Natural killer cell (primary cell): ENCODE results near the gene CACNA1C. TPM values are rescaled to one million over a fixed set of nuclear protein-coding genes. Genes with fewer than 3 reads are reported as not detected.

ENCODE experiments used
- ATAC-seq, 3 donors: fragments of 150-1000 bp in 2 of 3; fragments of 200-7000 bp in 1 of 3; cut with Tn5 transposase; 1 replicate in 1 of 3; 2 replicates in 2 of 3; pipeline ENCODE4 v1.10.0; 2021; ENCODE audit warnings: mild to moderate bottlenecking in 2 of 3, moderate library complexity in 2 of 3
- DNase-seq, 2 donors: peaks; one replicate each; pipeline versions ENCODE4 v3.0.0 to v3.0.0-alpha.2; 2013 to 2021; ENCODE audit warnings: mixed read lengths in 1 of 2
- H3K27ac ChIP-seq: one replicate; pipeline ENCODE4 v1.5.1; 2013; ENCODE audit warnings: mild to moderate bottlenecking, low read length
- H3K27me3 ChIP-seq: one replicate; pipeline ENCODE4 v1.6.1; 2013; ENCODE audit warnings: low read length; ENCODE audit not compliant: control insufficient read depth, insufficient read depth
- H3K36me3 ChIP-seq: one replicate; pipeline ENCODE4 v1.6.1; 2013; ENCODE audit warnings: low read length; ENCODE audit not compliant: control insufficient read depth, insufficient read depth
- H3K4me1 ChIP-seq: one replicate; pipeline ENCODE4 v1.6.1; 2013; ENCODE audit warnings: low read length; ENCODE audit not compliant: control insufficient read depth, insufficient read depth
- H3K4me3 ChIP-seq: one replicate; pipeline ENCODE4 v1.5.1; 2013; ENCODE audit warnings: low read length
- H3K9me3 ChIP-seq: one replicate; pipeline ENCODE4 v1.6.1; 2013; ENCODE audit warnings: low read length; ENCODE audit not compliant: control insufficient read depth, insufficient read depth
- H3K27ac Mint-ChIP-seq, 2 donors: one replicate each; pipeline ENCODE4 v1.8.0; 2022; ENCODE audit warnings: mild to moderate bottlenecking in 2 of 2, mixed read lengths in 2 of 2, moderate library complexity in 1 of 2
- H3K27me3 Mint-ChIP-seq, 2 donors: one replicate each; pipeline ENCODE4 v1.8.0; 2022; ENCODE audit warnings: low read depth in 2 of 2, mixed read lengths in 2 of 2
- H3K36me3 Mint-ChIP-seq: one replicate; pipeline ENCODE4 v1.8.0; 2022; ENCODE audit warnings: mixed read lengths
- H3K4me1 Mint-ChIP-seq, 2 donors: one replicate each; pipeline ENCODE4 v1.8.0; 2022; ENCODE audit warnings: mixed read lengths in 2 of 2
- H3K4me3 Mint-ChIP-seq: one replicate; pipeline ENCODE4 v1.8.0; 2022; ENCODE audit warnings: mild to moderate bottlenecking, moderate library complexity, mixed read lengths
- H3K9me3 Mint-ChIP-seq, 2 donors: one replicate each; pipeline ENCODE4 v1.8.0; 2022; ENCODE audit warnings: mixed read lengths in 2 of 2
- CTCF ChIP-seq: fragments of 200-600 bp; IDR thresholded peaks from one replicate; pipeline ENCODE4 v1.8.0; 2022; ENCODE audit warnings: antibody characterized with exemption
- WGBS: methylation state at CpG from one replicate; pipeline ENCODE4 v1.1.7; 2013; ENCODE audit warnings: missing lambda C conversion rate; ENCODE audit not compliant: insufficient coverage; 5-methylcytosine and 5-hydroxymethylcytosine counted together
- intact Hi-C: fragments of 100-400 bp; cut with micrococcal nuclease; formaldehyde crosslinking; loops from one replicate; pipeline ENCODE4 v1.14.2; 2022
- total RNA-seq, 4 donors: library from RNA; stranded (reverse); fragments of 120-200 nt in 1 of 4; gene quantifications; one replicate each; pipeline versions ENCODE4 v1.2.3 to v1.2.4, GENCODE V29; 2013 to 2022

CACNA1C gene
- total RNA-seq, 3 donors from 2014 or later (not counting 1 experiment from before 2014, with no cell fraction given) = 0.07 to 0.35 (median 0.08) TPM

GRCh38 chr12:2624543-2625288 lies 571.9 kb downstream of the CACNA1C start:
- no peaks in the 10 kb centered on the region for H3K27me3 ChIP-seq
- no peaks in the 10 kb centered on the region for H3K4me1 Mint-ChIP-seq
- DNase-seq (no peak), ATAC-seq (no peak)
- peaks cover 16 to 28% of the 10 kb centered on the region in 2 donors for H3K27me3 Mint-ChIP-seq
- H3K4me1 ChIP-seq = no peaks in the 10 kb centered on the region
- no peak overlapping the region for H3K27ac Mint-ChIP-seq
- 66% methylated on average over 19 of the region's 19 CpGs for WGBS
- no peak overlapping the region for H3K4me3 ChIP-seq
- no peaks in the 10 kb centered on the region for H3K36me3 ChIP-seq
- no peaks in the 10 kb centered on the region for H3K36me3 Mint-ChIP-seq
- intact Hi-C loops = no loop called here
- no peak for TF ChIP-seq CTCF
- H3K9me3 Mint-ChIP-seq = no peaks in the 10 kb centered on the region
- H3K4me3 Mint-ChIP-seq = no peak overlapping the region
- H3K9me3 ChIP-seq = no peaks in the 10 kb centered on the region
- H3K27ac ChIP-seq = no peak overlapping the region

- H3K27me3 ChIP-seq = no peaks in the 10 kb centered on the region
These were observed 572.5 kb downstream of the CACNA1C start for GRCh38 chr12:2625289-2625612.

GRCh38 chr12:2627076-2627834 lies 574.5 kb downstream of the CACNA1C start:
- no peak overlapping the region for H3K4me3 ChIP-seq
- no peaks in the 10 kb centered on the region for H3K4me1 ChIP-seq
- Mint-ChIP-seq H3K4me3 (no peak overlapping the region), H3K4me1 (no peaks in the 10 kb centered on the region), H3K36me3 (no peaks in the 10 kb centered on the region), H3K9me3 (no peaks in the 10 kb centered on the region), H3K27ac (no peak overlapping the region), H3K27me3 (peaks cover 16 to 26% of the 10 kb centered on the region in 2 donors)
- no peaks in the 10 kb centered on the region for H3K36me3 ChIP-seq
- 48% methylated on average over 15 of the region's 15 CpGs for WGBS
- TF ChIP-seq CTCF = no peak
- intact Hi-C loops = no loop called here
- H3K27ac ChIP-seq = no peak overlapping the region
- no peak for ATAC-seq
- H3K9me3 ChIP-seq = no peaks in the 10 kb centered on the region
- H3K27me3 ChIP-seq = no peaks in the 10 kb centered on the region
- no peak for DNase-seq

More at GRCh38 chr12:2625289-2625612, 572.5 kb downstream of the CACNA1C start:
- Histone ChIP-seq H3K27ac (no peak overlapping the region), H3K9me3 (no peaks in the 10 kb centered on the region), H3K4me3 (no peak overlapping the region), H3K4me1 (no peaks in the 10 kb centered on the region), H3K36me3 (no peaks in the 10 kb centered on the region)
- no peaks in the 10 kb centered on the region for H3K36me3 Mint-ChIP-seq
- no peak for TF ChIP-seq CTCF
- 13% methylated on average over 13 of the region's 13 CpGs for WGBS
- H3K4me3 Mint-ChIP-seq = no peak overlapping the region
- H3K27me3 Mint-ChIP-seq = peaks cover 16 to 26% of the 10 kb centered on the region in 2 donors
- DNase-seq (no peak), ATAC-seq (peak in 1 of 3 donors; percentile 73)
- H3K9me3 Mint-ChIP-seq = no peaks in the 10 kb centered on the region
- H3K27ac Mint-ChIP-seq = no peak overlapping the region
- no peaks in the 10 kb centered on the region for H3K4me1 Mint-ChIP-seq
- intact Hi-C loops = no loop called here
